DMS114 treated with DMSO at 0.1 percent for 48 hours (cell line): ENCODE results near the gene MRPL19.

Experiments
- DNase-seq: peaks from one replicate; lab custom pipeline; 2025; ENCODE audit not compliant: unreplicated experiment; lab: John Stamatoyannopoulos, UW

MRPL19 gene

GRCh38 chr2:75646583-75647425 lies at the start of gene MRPL19:
Gene MRPL19 (plus strand): TSS chr2:75646783. CDS start chr2:75646808, 25 bp downstream.
- peak; percentile 95 for DNase-seq

- DNase-seq = no peak
Measured at GRCh38 chr2:75596784-75597183, 49.8 kb upstream of the MRPL19 start.

- DNase-seq = no peak
Measured at GRCh38 chr2:75597949-75598348, 48.6 kb upstream of the MRPL19 start.

GRCh38 chr2:75598589-75599155 lies 47.9 kb upstream of the MRPL19 start:
- DNase-seq = no peak

GRCh38 chr2:75600461-75601011 lies 46.0 kb upstream of the MRPL19 start:
- DNase-seq = no peak

GRCh38 chr2:75602724-75603342 lies 43.8 kb upstream of the MRPL19 start:
- no peak for DNase-seq

- no peak for DNase-seq
Measured at GRCh38 chr2:75603477-75603876, 43.1 kb upstream of the MRPL19 start.

- DNase-seq = no peak
Measured at GRCh38 chr2:75604484-75604883, 42.1 kb upstream of the MRPL19 start.

GRCh38 chr2:75605770-75606529 lies 40.6 kb upstream of the MRPL19 start:
- DNase-seq = no peak

GRCh38 chr2:75606761-75607399 lies 39.7 kb upstream of the MRPL19 start:
- DNase-seq = no peak

GRCh38 chr2:75607400-75607798 lies 39.2 kb upstream of the MRPL19 start:
- no peak for DNase-seq

GRCh38 chr2:75607988-75608683 lies 38.4 kb upstream of the MRPL19 start:
- DNase-seq = no peak

- peak; percentile 35 for DNase-seq
Measured at GRCh38 chr2:75608684-75609333, 37.8 kb upstream of the MRPL19 start.

- DNase-seq = no peak
Measured at GRCh38 chr2:75609334-75609689, 37.3 kb upstream of the MRPL19 start.

- DNase-seq = no peak
Measured at GRCh38 chr2:75609937-75610508, 36.6 kb upstream of the MRPL19 start.

GRCh38 chr2:75610671-75611070 lies 35.9 kb upstream of the MRPL19 start:
- DNase-seq = no peak

GRCh38 chr2:75612108-75612861 lies 34.3 kb upstream of the MRPL19 start:
- DNase-seq = no peak

GRCh38 chr2:75612862-75613243 lies 33.7 kb upstream of the MRPL19 start:
- DNase-seq = no peak
